HepG2 (cell line): ENCODE data around the gene MFAP3L. TPM values are rescaled to one million over a fixed set of nuclear protein-coding genes. Genes with fewer than 3 reads are reported as not detected.

Source experiments
- BRCA1 ChIP-seq: sonication (generic); formaldehyde crosslinking; IDR thresholded peaks from 2 replicates; pipeline ENCODE4 v1.4.0; 2020; ENCODE audit warnings: missing genetic modification reagents
- CCAR2 ChIP-seq: fragments of 200-400 bp; formaldehyde crosslinking; optimal IDR thresholded peaks from 2 replicates; pipeline ENCODE3; 2018; ENCODE audit warnings: low read depth, mild to moderate bottlenecking, low read length, moderate library complexity
- CENPBD1 ChIP-seq: sonication (generic); formaldehyde crosslinking; IDR thresholded peaks from 2 replicates; pipeline ENCODE4 v1.8.0; 2022; ENCODE audit warnings: missing genetic modification reagents, low read depth, mild to moderate bottlenecking, borderline replicate concordance
- EEA1 ChIP-seq: sonication (generic); formaldehyde crosslinking; IDR thresholded peaks from 2 replicates; pipeline ENCODE4 v1.5.1; 2020; ENCODE audit warnings: mild to moderate bottlenecking, missing genetic modification reagents, borderline replicate concordance
- FOXJ3 ChIP-seq: sonication (generic); formaldehyde crosslinking; IDR thresholded peaks from 2 replicates; pipeline ENCODE4 v1.4.0; 2020; ENCODE audit warnings: missing genetic modification reagents, mild to moderate bottlenecking, borderline replicate concordance
- FOXO1 ChIP-seq: sonication (generic); formaldehyde crosslinking; IDR thresholded peaks from 2 replicates; pipeline ENCODE4 v1.4.0; 2020; ENCODE audit warnings: missing genetic modification reagents
- HINFP ChIP-seq: sonication (generic); formaldehyde crosslinking; IDR thresholded peaks from 2 replicates; pipeline ENCODE4 v1.4.0; 2020; ENCODE audit warnings: low read depth, mild to moderate bottlenecking, missing genetic modification reagents
- KAT7 ChIP-seq: IDR thresholded peaks from 2 replicates; pipeline ENCODE4 v1.6.1; 2018; ENCODE audit warnings: borderline replicate concordance, missing compliant biosample characterization
- MEIS1 ChIP-seq: sonication (generic); formaldehyde crosslinking; IDR thresholded peaks from 2 replicates; pipeline ENCODE4 v1.9.0; 2021; ENCODE audit warnings: mild to moderate bottlenecking, missing genetic modification reagents, moderate library complexity, borderline replicate concordance
- MTA1 ChIP-seq: sonication (generic); formaldehyde crosslinking; IDR thresholded peaks from 2 replicates; pipeline ENCODE4 v1.4.0; 2020; ENCODE audit warnings: missing genetic modification reagents, mild to moderate bottlenecking, borderline replicate concordance
- MXD3 ChIP-seq: IDR thresholded peaks from 2 replicates; pipeline ENCODE4 v1.6.1; 2016; ENCODE audit warnings: mild to moderate bottlenecking, missing biosample characterization, missing genetic modification reagents
- MXI1 ChIP-seq: IDR thresholded peaks from 3 replicates; pipeline ENCODE4 v1.6.1; 2012; ENCODE audit warnings: low read depth, low read length, inconsistent platforms, borderline replicate concordance
- ONECUT2 ChIP-seq: sonication (generic); formaldehyde crosslinking; IDR thresholded peaks from 2 replicates; pipeline ENCODE4 v1.4.0; 2020; ENCODE audit warnings: missing genetic modification reagents
- RAD51 ChIP-seq: fragments of 450-650 bp; IDR thresholded peaks from 2 replicates; pipeline ENCODE4 v1.6.1; 2016; ENCODE audit warnings: borderline replicate concordance
- RFX1 ChIP-seq: fragments of 450-650 bp; IDR thresholded peaks from 2 replicates; pipeline ENCODE4 v1.6.1; 2017
- SP5 ChIP-seq: IDR thresholded peaks from 2 replicates; pipeline ENCODE4 v1.6.1; 2016; ENCODE audit warnings: low read depth, borderline replicate concordance
- THAP11 ChIP-seq: IDR thresholded peaks from 2 replicates; pipeline ENCODE4 v1.6.1; 2016; ENCODE audit warnings: missing biosample characterization, missing genetic modification reagents
- YEATS4 ChIP-seq: sonication (generic); formaldehyde crosslinking; IDR thresholded peaks from 2 replicates; pipeline ENCODE4 v1.4.0; 2020; ENCODE audit warnings: missing genetic modification reagents, borderline replicate concordance
- ZBTB20 ChIP-seq: sonication (generic); formaldehyde crosslinking; IDR thresholded peaks from 2 replicates; pipeline ENCODE4 v1.8.1; 2023; ENCODE audit warnings: missing genetic modification reagents, low read depth, mild to moderate bottlenecking, borderline replicate concordance
- ZBTB21 ChIP-seq: sonication (generic); formaldehyde crosslinking; IDR thresholded peaks from 2 replicates; pipeline ENCODE4 v1.4.0; 2020; ENCODE audit warnings: missing genetic modification reagents
- ZBTB4 ChIP-seq: sonication (generic); formaldehyde crosslinking; IDR thresholded peaks from 2 replicates; pipeline ENCODE4 v1.4.0; 2020; ENCODE audit warnings: missing genetic modification reagents, mild to moderate bottlenecking, borderline replicate concordance
- ZNF225 ChIP-seq: sonication (generic); formaldehyde crosslinking; IDR thresholded peaks from 2 replicates; pipeline ENCODE4 v1.4.0; 2020; ENCODE audit warnings: mild to moderate bottlenecking, missing genetic modification reagents
- ZNF337 ChIP-seq: sonication (generic); formaldehyde crosslinking; IDR thresholded peaks from 2 replicates; pipeline ENCODE4 v1.5.1; 2020; ENCODE audit warnings: missing genetic modification reagents, low read depth, mild to moderate bottlenecking, borderline replicate concordance
- ZNF652 ChIP-seq: IDR thresholded peaks from 2 replicates; pipeline ENCODE4 v1.6.1; 2016; ENCODE audit warnings: low read depth, borderline replicate concordance
- ZNF672 ChIP-seq: sonication (generic); formaldehyde crosslinking; IDR thresholded peaks from 2 replicates; pipeline ENCODE4 v1.8.1; 2022; ENCODE audit warnings: missing genetic modification reagents
- ZNF788 ChIP-seq: sonication (generic); formaldehyde crosslinking; IDR thresholded peaks from 2 replicates; pipeline ENCODE4 v1.5.0; 2020; ENCODE audit warnings: mild to moderate bottlenecking, missing genetic modification reagents, borderline replicate concordance
- polyA plus RNA-seq, 8 experiments: library from polyadenylated mRNA; depleted of rRNA in 3 of 8; stranded (reverse) in 7 of 8; unstranded in 1 of 8; fragments of >200 nt; fragmentation: Illumina TruSeq in 4 of 8; extraction: Trizol in 4 of 8; gene quantifications; 2 replicates each; pipeline versions ENCODE4 v1.2.1 to v1.2.3, GENCODE V29; 2011 to 2016; ENCODE audit warnings: low read depth in 4 of 8, missing spikeins in 1 of 8, mixed read lengths in 1 of 8; ENCODE audit not compliant: insufficient read depth in 1 of 8
- total RNA-seq, 5 experiments: library from RNA; depleted of rRNA; stranded (reverse); fragments of >200 nt; fragmentation: Illumina TruSeq; extraction: Trizol; gene quantifications; 2 replicates each; pipeline ENCODE4 v1.2.3, GENCODE V29; 2016; ENCODE audit warnings: low read depth in 1 of 5

Gene MFAP3L
- total and polyA plus RNA-seq, 2 of the 13 experiments (the other 11 are each of a cell fraction or from before 2014, with no cell fraction given): 1.5 to 3.6 TPM

GRCh38 chr4:170026253-170027021 lies at the start of gene MFAP3L (continued):
- TF ChIP-seq ZBTB4 (CRISPR knock-in tag) (no peak), CENPBD1 (CRISPR knock-in tag) (no peak), MXI1 (peak; percentile 59; the same call in 1 of the 3 replicates), ONECUT2 (CRISPR knock-in tag) (no peak), MXD3 (CRISPR knock-in tag) (0 out of 2 replicates have a peak, but pooled peaks have one; percentile 40), RFX1 (no peak), YEATS4 (CRISPR knock-in tag) (no peak), ZBTB20 (CRISPR knock-in tag) (no peak), BRCA1 (CRISPR knock-in tag) (no peak), KAT7 (no peak), FOXO1 (CRISPR knock-in tag) (no peak), EEA1 (no peak), ZNF652 (no peak), CCAR2 (no peak), MEIS1 (CRISPR knock-in tag) (no peak), ZNF672 (no peak), ZNF337 (no peak), ZNF225 (CRISPR knock-in tag) (no peak), SP5 (no peak), HINFP (CRISPR knock-in tag) (no peak), ZNF788 (no peak), FOXJ3 (CRISPR knock-in tag) (no peak), RAD51 (no peak), MTA1 (CRISPR knock-in tag) (no peak), ZBTB21 (CRISPR knock-in tag) (no peak), THAP11 (CRISPR knock-in tag) (no peak)
